CD4-positive, alpha-beta T cell treated with Interleukin-6 at 100 ng/mL for 8 hours (primary cell): ENCODE measurements around the gene ACTL9.
"Not testable (repeated sequence)": the region's sequence is repeated elsewhere in the genome, so short reads cannot be mapped to it uniquely, and the experiment has no call there.

Experiments used
- DNase-seq: peaks from one replicate; pipeline ENCODE4 v3.0.0-alpha.2; 2020; ENCODE audit warnings: mixed read lengths, low spot score

The ACTL9 gene

GRCh38 chr19:8698433-8699063 is at the start of gene ACTL9:
Gene ACTL9 (minus strand): TSS chr19:8698795. CDS start chr19:8698701, 94 bp downstream.
- DNase-seq, result no peak

GRCh38 chr19:8739291-8740065 is 40.9 kb upstream of the ACTL9 start:
- DNase-seq, result not testable (repeated sequence)

GRCh38 chr19:8738377-8738776 is 39.8 kb upstream of the ACTL9 start:
- DNase-seq, result no peak

GRCh38 chr19:8731428-8732169 is 33.0 kb upstream of the ACTL9 start:
- DNase-seq, result no peak

- no peak for DNase-seq
Observed at GRCh38 chr19:8724276-8724675, 25.7 kb upstream of the ACTL9 start.

- no peak for DNase-seq
Observed at GRCh38 chr19:8722032-8722431, 23.4 kb upstream of the ACTL9 start.

- no peak for DNase-seq
Observed at GRCh38 chr19:8721334-8721733, 22.7 kb upstream of the ACTL9 start, which contains the start of gene OR2Z1. Gene OR2Z1 (plus strand): TSS chr19:8721634. CDS start chr19:8731029, 9,395 bp downstream.

- not testable (repeated sequence) for DNase-seq
Observed at GRCh38 chr19:8710337-8710736, 11.7 kb upstream of the ACTL9 start.

GRCh38 chr19:8705742-8706141 is 7.1 kb upstream of the ACTL9 start:
- DNase-seq, result no peak

GRCh38 chr19:8705304-8705703 is 6.7 kb upstream of the ACTL9 start:
- DNase-seq, result not testable (repeated sequence)

- no peak for DNase-seq
Observed at GRCh38 chr19:8703223-8703622, 4.6 kb upstream of the ACTL9 start.

- DNase-seq, result peak; percentile 33
Observed at GRCh38 chr19:8702350-8702749, 3.8 kb upstream of the ACTL9 start.

GRCh38 chr19:8700956-8701355 is 2.4 kb upstream of the ACTL9 start:
- no peak for DNase-seq

GRCh38 chr19:8699908-8700307 is 1.3 kb upstream of the ACTL9 start:
- no peak for DNase-seq

GRCh38 chr19:8697671-8698432 is 743 bp downstream of the ACTL9 start:
- no peak for DNase-seq

GRCh38 chr19:8696993-8697392 is 1.6 kb downstream of the ACTL9 start:
- no peak for DNase-seq

GRCh38 chr19:8695911-8696310 is 2.7 kb downstream of the ACTL9 start:
- no peak for DNase-seq

- no peak for DNase-seq
Observed at GRCh38 chr19:8695501-8695900, 3.1 kb downstream of the ACTL9 start.

GRCh38 chr19:8690753-8691539 is 7.6 kb downstream of the ACTL9 start:
- DNase-seq, result no peak

GRCh38 chr19:8688930-8689329 is 9.7 kb downstream of the ACTL9 start:
- no peak for DNase-seq

- no peak for DNase-seq
Observed at GRCh38 chr19:8686549-8686948, 12.0 kb downstream of the ACTL9 start.
